ENCODE data around the gene MYBL2. TPM values are rescaled to one million over a fixed set of nuclear protein-coding genes. Genes with fewer than 3 reads are reported as not detected.
"Not testable (repeated sequence)": the region's sequence is repeated elsewhere in the genome, so short reads cannot be mapped to it uniquely, and the experiment has no call there.

Gene MYBL2
- total RNA-seq, 3 donors from 2014 or later, result 19.8 to 26.2 (median 23.0) TPM

DNA sequence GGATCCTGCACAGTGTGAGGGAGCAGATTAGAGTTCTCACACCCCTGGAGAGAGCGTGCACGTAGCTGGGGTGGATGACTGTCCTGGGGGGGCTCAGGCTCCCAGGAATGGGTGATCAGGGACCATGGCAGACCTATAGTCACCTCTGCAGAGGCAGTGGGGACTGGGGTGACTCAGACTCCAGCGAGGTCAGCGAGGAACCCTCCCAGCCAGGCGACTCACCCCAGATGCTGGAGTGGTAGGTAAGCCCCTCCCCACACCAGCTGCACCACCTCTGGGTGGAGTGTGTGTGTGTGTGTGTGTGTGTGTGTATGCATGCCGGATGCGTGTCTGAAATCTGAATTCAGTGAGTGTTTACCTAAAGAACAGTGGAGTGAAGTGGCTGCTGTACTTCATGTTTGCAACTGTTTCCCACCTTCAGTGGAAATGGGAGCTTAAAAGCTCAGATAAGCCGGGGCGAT is 77.3 kb downstream of the MYBL2 start:
- Mint-ChIP-seq H3K36me3 (ENCODE audit: insufficient read depth) (no peaks in the 10 kb centered on the region), H3K4me3 (no peak overlapping the region), H3K9me3 (no peaks in the 10 kb centered on the region), H3K4me1 (ENCODE audit: low read depth) (peaks cover 4% of the 10 kb centered on the region), H3K27me3 (ENCODE audit: low read depth) (peaks cover 4% of the 10 kb centered on the region)
- peak; percentile 73 to 82 for ATAC-seq
- no peak for DNase-seq

DNA sequence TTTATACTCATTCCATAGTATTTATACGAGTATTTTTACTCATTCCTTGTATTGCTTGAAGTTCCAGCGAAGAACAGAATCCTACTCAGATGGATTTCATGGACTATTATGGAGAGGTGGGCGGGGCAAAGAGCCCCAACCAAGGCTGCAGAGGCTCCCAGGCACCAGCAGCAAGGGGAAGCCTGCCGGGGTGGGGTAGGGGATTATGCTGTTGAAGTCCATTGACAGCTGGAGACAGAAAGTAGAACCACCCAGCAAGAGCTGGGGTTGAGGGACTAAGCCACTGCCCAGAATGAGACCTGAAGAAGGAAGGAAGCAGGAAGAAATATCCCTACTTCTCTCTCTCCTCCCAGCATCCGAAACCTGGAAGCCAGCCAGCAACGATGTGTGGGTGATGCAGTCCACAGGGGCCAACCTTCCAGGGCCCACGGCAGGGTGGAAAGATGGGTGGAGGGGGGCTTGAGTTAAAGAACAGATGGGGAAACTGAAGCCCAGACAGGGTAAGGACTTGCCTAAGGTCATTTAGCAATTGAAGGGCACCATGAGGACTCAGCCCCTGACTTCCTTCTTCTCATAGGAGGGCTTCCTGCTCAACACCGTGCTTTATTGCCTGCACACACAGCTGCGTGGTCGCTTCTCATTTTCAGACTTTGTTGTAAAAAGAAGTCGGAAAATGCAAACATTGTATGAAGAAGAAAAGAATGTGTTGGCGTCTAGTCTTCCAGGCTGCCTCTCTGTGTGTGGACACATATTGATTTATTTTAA is 78.2 kb downstream of the MYBL2 start:
- H3K9me3 Mint-ChIP-seq, result no peaks in the 10 kb centered on the region
- H3K4me3 Mint-ChIP-seq, result no peak overlapping the region
- H3K36me3 Mint-ChIP-seq (ENCODE audit: insufficient read depth), result no peaks in the 10 kb centered on the region
- DNase-seq, result no peak
- ATAC-seq, result no peak
- H3K4me1 Mint-ChIP-seq (ENCODE audit: low read depth), result peaks cover 10% of the 10 kb centered on the region
- H3K27me3 Mint-ChIP-seq (ENCODE audit: low read depth), result peaks cover 6% of the 10 kb centered on the region

DNA sequence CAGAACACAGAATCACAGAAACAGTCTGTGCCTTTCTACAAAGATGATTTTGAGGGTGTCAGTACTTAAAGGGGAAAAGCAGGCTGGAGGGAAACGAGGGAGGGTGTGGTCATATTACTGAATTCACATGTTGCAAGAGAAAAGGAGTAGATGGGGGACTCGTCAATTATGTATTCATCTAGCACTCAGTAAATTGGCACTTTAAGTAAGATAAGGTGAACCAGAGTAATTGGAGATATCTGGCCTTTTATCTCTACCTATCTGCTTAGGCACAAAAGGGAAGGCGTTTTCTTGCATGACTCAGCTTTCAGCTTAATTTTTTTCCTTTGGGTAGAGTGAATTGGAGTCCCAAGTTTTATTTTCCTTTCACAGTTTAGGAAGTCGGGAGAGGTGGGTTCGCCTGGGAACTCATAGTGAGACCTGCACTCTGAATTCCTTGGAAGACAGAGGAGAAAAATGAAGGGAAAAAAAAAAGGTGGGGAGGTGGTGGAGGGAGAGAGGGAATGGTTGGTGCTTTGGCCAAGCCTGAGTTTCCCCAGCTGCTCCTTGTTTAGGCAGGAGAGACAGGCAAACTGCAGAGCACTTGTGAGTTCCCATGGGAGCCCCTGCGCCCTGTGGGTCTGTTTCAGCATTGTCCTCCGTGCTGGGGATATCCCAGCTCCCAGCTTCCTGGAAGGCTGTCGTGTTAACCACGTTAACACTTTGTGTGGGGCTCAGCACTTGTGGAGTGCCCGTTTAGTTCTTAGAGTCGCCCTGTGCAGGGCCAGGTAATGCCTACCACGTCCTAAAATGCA is 79.6 kb downstream of the MYBL2 start:
- H3K27me3 Mint-ChIP-seq (ENCODE audit: low read depth), result peaks cover 10% of the 10 kb centered on the region

DNA sequence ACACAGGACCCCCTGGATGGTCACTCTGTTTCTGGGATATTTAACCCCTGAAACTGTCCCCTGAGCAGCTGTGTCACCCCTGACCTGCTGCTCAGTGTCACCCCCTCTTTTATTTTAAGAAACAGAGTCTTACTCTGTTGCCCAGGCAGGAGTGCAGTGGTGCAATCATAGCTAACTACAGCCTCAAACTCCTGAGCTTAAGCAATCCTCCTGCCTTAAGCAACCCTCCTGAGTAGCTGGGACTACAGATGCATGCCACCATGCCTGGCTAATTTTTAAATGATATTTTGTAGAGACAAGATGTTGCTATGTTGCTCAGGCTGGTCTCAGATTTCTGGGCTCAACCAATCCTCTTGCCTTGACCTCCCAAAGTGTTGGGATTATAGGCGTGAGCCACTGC is 81.4 kb downstream of the MYBL2 start:
- no peak for DNase-seq
- H3K9me3 Mint-ChIP-seq, result peaks cover 7% of the 10 kb centered on the region
- H3K36me3 Mint-ChIP-seq (ENCODE audit: insufficient read depth), result no peaks in the 10 kb centered on the region
- peaks cover 10% of the 10 kb centered on the region for H3K27me3 Mint-ChIP-seq (ENCODE audit: low read depth)
- no peak overlapping the region for H3K4me3 Mint-ChIP-seq
- peaks cover 36% of the 10 kb centered on the region for H3K4me1 Mint-ChIP-seq (ENCODE audit: low read depth)
- no peak for ATAC-seq

More for the DNA sequence above, 79.6 kb downstream of the MYBL2 start:
- ATAC-seq (no peak), DNase-seq (no peak)
- Mint-ChIP-seq H3K4me1 (ENCODE audit: low read depth) (peaks cover 22% of the 10 kb centered on the region), H3K9me3 (peaks cover 7% of the 10 kb centered on the region), H3K36me3 (ENCODE audit: insufficient read depth) (no peaks in the 10 kb centered on the region), H3K4me3 (no peak overlapping the region)

DNA sequence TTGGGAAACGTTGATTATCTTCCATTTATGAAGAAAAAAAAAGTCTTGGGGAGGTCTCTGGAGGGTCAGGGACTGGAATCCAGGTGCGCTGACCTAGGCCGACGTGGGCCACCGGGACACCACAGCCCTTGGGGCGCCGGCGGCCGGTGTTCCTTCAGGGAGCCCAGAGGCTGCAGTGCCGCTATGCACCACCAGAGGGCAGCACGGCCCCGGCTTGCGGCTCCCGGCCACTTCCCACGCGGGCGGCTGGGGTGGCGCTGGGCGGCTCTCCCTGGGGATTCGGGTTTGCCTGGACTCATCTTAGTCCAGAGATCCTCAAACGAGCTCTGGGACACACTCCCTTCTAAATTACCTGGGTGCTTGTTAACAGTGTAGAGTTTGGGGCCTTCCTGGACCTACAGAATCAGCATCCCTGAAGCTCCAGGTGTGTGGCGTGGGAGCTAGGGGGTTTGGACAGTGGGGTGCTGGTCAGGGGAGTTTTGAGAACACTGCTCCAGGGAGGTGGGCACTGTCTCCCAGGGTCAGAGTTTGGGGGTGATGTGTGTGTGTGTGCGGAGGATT is 82.9 kb downstream of the MYBL2 start:
- peaks cover 7% of the 10 kb centered on the region for H3K9me3 Mint-ChIP-seq
- H3K27me3 Mint-ChIP-seq (ENCODE audit: low read depth), result peaks cover 7% of the 10 kb centered on the region
- ATAC-seq (no peak), DNase-seq (peak; percentile 82)
- peaks cover 38% of the 10 kb centered on the region for H3K4me1 Mint-ChIP-seq (ENCODE audit: low read depth)
- peaks cover 2% of the 10 kb centered on the region for H3K36me3 Mint-ChIP-seq (ENCODE audit: insufficient read depth)
- H3K4me3 Mint-ChIP-seq, result no peak overlapping the region

DNA sequence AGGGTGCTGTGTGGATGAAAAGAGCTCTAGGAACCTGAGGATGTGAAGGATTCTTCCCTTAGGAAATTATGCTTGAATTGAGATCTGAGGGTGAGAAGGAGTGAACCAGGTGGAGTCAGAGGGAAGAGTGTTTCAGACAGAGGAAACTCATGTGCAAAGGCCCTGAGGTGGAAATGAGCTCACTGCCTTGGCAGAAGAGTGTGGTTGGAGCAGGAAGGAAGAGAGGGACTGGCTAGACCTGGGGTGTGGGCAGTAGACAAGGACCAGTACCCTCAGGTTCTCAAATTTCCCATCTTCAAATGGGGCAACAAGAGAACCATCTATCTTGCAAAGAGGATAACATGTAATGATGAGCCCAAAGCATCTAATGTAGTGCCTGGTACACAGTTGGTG is 83.9 kb downstream of the MYBL2 start:
- no peak for DNase-seq
- peaks cover 7% of the 10 kb centered on the region for H3K9me3 Mint-ChIP-seq
- ATAC-seq, result no peak

DNA sequence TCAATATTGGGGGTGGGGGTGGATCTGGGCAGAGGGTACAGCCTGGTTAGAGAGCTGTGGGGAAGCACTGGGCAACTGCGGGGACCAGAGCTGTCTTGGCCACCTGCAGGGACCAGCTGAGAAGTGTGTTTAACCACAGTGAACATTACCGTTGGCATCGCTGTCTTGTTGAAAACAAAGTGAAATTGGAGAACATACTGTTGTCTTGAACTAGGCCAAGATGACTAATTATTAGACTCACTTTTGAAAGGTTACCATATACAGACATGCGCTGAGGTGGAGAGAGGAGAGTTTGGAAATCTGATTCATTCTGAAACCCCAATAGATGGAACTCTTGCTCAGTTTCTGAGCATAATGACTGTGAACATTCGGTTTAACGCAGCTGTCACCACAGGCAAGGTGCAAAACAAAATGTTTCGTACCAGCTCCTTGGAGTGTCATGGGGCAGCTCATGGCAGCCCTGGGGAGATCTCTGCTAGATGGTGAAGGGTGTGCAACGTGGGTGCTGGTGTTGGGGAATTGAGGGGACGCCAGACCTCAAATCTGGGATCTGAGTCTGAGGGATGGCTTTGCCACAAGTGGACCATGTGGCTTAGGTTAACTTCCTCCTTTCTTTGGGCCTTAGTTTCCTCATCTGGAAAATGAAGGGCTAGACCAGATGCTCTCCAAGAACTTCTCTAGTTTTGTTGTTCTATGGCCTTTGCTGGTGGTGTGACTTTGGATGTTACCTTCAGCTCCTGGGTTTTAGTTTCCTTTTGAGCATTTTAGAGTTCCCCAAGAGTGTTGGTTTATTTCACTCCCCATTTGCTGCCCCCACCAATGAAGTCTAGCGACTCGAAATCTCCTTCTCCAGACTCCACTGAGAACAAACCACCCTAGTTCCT is 84.5 kb downstream of the MYBL2 start:
- DNase-seq, result no peak
- Mint-ChIP-seq H3K27me3 (ENCODE audit: low read depth) (peaks cover 7% of the 10 kb centered on the region), H3K36me3 (ENCODE audit: insufficient read depth) (peaks cover 2% of the 10 kb centered on the region), H3K9me3 (peaks cover 7% of the 10 kb centered on the region), H3K4me1 (ENCODE audit: low read depth) (peaks cover 36% of the 10 kb centered on the region), H3K4me3 (peak overlapping the region; percentile 57)
- peak; percentile 87 to 92 for ATAC-seq

More for the DNA sequence above, 83.9 kb downstream of the MYBL2 start:
- H3K36me3 Mint-ChIP-seq (ENCODE audit: insufficient read depth), result peaks cover 2% of the 10 kb centered on the region
- peak overlapping the region; percentile 57 for H3K4me3 Mint-ChIP-seq
- peaks cover 7% of the 10 kb centered on the region for H3K27me3 Mint-ChIP-seq (ENCODE audit: low read depth)
- H3K4me1 Mint-ChIP-seq (ENCODE audit: low read depth), result peaks cover 38% of the 10 kb centered on the region

DNA sequence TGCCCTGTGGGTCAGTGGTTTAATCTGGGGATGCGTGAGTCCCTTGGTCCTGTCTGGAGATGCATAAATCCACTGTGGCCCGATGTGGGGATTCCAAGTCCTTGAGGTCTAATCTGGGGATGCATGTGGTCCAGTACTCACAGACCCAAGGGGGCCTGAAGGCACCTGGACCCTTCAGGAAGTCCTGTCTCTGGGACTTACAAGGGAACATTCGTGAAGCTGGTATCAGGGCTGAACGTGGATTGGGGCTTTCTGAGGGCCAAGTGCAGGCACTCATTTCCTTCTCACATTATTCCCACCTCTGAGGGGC is 85.1 kb downstream of the MYBL2 start:
- Mint-ChIP-seq H3K4me1 (ENCODE audit: low read depth) (peaks cover 34% of the 10 kb centered on the region), H3K27me3 (ENCODE audit: low read depth) (peaks cover 7% of the 10 kb centered on the region), H3K4me3 (peak overlapping the region; percentile 25), H3K9me3 (peaks cover 7% of the 10 kb centered on the region), H3K36me3 (ENCODE audit: insufficient read depth) (peaks cover 2% of the 10 kb centered on the region)
- no peak for DNase-seq
- ATAC-seq, result no peak

DNA sequence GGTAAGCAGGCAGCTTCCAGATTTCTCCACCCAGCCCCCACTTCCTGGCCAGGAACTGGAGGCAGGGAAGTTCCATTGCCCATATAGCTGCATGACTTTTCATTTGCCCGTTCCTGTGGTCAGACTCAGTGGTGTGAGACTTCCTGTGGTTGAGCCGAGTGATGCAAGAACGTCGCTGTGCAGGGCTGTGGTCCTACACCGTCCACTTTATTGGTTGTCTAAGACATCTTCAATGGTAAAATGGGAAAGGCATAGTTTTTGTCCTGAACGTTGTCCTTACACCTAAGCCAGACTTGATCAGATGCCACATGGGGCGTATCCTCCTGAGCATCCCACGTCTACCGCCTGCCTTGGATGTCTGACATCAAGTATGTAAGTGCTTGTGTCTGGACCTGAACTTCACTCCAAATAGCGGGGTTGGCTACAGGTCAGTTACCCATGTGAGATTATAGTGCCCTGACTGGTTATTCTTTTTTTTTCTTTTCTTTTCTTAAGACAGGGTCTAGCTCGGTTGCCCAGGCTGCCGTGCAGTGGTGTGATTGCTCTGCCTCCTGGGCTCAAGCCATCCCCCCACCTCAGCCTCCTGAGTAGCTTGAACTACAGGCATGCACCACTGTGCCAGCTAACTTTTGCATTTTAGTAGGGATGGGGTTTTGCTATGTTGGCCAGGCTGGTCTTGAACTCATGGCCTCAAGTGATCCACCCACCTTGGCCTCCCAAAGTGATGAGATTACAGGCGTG is 85.8 kb downstream of the MYBL2 start:
- H3K36me3 Mint-ChIP-seq (ENCODE audit: insufficient read depth), result peaks cover 2% of the 10 kb centered on the region
- no peak overlapping the region for H3K4me3 Mint-ChIP-seq
- peaks cover 7% of the 10 kb centered on the region for H3K27me3 Mint-ChIP-seq (ENCODE audit: low read depth)
- peaks cover 35% of the 10 kb centered on the region for H3K4me1 Mint-ChIP-seq (ENCODE audit: low read depth)
- no peak for ATAC-seq
- H3K9me3 Mint-ChIP-seq, result peaks cover 7% of the 10 kb centered on the region
- no peak for DNase-seq

DNA sequence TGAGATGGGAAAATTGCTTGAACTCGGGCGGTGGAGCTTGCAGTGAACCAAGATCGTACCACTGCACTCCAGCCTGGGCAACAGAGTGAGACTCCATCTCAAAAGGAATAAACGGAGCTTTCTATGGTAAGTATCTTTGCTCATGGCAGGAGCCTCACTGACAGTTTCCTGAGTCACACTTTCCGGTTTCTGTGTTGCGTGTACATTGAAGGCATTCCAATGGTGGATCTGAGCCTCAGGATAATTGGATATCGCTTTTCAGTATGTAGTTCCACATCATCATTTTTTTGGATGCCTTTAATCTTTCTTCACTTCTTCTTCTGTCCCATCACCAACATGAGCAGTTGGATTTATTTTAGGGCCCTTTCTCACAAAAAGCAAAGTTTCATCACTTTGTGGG is 88.5 kb downstream of the MYBL2 start:
- no peak overlapping the region for H3K4me3 Mint-ChIP-seq
- no peak for ATAC-seq
- DNase-seq, result no peak

DNA sequence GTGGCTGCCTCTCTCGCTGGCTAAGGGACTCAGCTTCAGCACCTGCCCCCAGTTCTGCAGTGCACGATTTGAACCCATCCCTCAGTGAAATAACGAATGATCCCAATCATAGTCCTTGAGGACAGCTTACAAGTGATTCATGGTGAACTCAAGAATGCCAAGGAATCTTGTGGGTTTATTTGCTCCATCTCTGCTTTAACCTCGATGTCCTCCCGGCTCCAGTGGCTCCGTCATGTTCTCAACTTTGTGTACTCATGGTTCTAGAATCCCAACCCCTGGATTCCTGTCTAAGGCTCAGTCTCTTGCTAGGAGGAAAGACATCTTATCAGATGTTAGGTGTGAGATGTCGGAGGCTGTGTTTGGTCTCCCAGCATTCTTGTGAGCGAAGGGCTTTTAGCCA is 88.9 kb downstream of the MYBL2 start:
- Mint-ChIP-seq H3K36me3 (ENCODE audit: insufficient read depth) (peaks cover 2% of the 10 kb centered on the region), H3K9me3 (peaks cover 4% of the 10 kb centered on the region), H3K4me3 (no peak overlapping the region), H3K27me3 (ENCODE audit: low read depth) (peaks cover 2% of the 10 kb centered on the region), H3K4me1 (ENCODE audit: low read depth) (peaks cover 25% of the 10 kb centered on the region)
- DNase-seq, result no peak
- ATAC-seq, result no peak

More for the DNA sequence above, 88.5 kb downstream of the MYBL2 start:
- H3K4me1 Mint-ChIP-seq (ENCODE audit: low read depth), result peaks cover 28% of the 10 kb centered on the region
- H3K36me3 Mint-ChIP-seq (ENCODE audit: insufficient read depth), result peaks cover 2% of the 10 kb centered on the region
- peaks cover 7% of the 10 kb centered on the region for H3K9me3 Mint-ChIP-seq
- H3K27me3 Mint-ChIP-seq (ENCODE audit: low read depth), result peaks cover 4% of the 10 kb centered on the region

DNA sequence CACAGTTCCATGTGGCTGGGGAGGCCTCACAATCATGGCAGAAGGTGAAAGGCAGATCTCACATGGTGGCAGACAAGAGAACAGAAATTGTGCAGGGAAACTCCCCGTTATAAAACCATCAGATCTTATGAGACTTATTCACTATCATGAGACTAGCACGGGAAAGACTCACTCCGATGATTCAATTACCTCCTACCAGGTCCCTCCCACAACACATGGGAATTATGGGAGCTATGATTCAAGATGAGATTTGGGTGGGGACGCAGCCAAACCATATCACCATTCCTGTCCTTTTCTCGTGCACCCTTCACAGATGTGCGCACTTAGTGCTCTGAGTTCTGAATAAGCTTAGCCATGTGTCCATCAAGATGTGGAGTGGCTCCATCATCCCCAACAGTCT is 91.0 kb downstream of the MYBL2 start:
- H3K9me3 Mint-ChIP-seq; H3K36me3 Mint-ChIP-seq (ENCODE audit: insufficient read depth): not testable (repeated sequence)
- peak; percentile 62 to 67 for ATAC-seq

More for the DNA sequence above, 91.0 kb downstream of the MYBL2 start:
- not testable (repeated sequence) for H3K4me3 Mint-ChIP-seq; H3K4me1 Mint-ChIP-seq (ENCODE audit: low read depth); DNase-seq; H3K27me3 Mint-ChIP-seq (ENCODE audit: low read depth)
